Measurements from ENCODE around the gene PLA2G15. TPM values are rescaled to one million over a fixed set of nuclear protein-coding genes. Genes with fewer than 3 reads are reported as not detected.

Gene PLA2G15
- total RNA-seq, 1 donor from 2014 or later: 30.4 TPM

DNA sequence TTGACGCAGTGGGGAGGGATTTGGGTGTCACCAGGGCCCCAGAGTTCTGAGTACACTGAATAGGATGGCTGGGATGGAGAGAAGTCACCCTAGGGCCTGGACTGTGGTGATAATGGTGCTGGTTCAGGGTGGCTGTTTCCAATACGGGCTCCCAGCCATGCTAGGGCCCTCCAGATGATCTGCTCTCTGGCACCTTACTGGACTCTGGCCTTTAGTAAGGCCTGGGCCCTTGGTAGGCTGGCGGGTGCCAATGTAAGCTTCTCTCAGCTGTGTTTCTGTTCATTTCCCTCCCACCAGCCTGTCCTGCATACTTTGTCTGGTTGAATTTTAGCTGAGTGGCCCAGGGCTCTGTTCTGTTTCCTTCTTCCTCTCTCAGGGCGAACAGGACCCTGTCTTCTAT, 2.8 kb downstream of the PLA2G15 start:
- H3K27ac ChIP-seq: peak overlapping the region; percentile 47
- TF ChIP-seq, protein P1, sequence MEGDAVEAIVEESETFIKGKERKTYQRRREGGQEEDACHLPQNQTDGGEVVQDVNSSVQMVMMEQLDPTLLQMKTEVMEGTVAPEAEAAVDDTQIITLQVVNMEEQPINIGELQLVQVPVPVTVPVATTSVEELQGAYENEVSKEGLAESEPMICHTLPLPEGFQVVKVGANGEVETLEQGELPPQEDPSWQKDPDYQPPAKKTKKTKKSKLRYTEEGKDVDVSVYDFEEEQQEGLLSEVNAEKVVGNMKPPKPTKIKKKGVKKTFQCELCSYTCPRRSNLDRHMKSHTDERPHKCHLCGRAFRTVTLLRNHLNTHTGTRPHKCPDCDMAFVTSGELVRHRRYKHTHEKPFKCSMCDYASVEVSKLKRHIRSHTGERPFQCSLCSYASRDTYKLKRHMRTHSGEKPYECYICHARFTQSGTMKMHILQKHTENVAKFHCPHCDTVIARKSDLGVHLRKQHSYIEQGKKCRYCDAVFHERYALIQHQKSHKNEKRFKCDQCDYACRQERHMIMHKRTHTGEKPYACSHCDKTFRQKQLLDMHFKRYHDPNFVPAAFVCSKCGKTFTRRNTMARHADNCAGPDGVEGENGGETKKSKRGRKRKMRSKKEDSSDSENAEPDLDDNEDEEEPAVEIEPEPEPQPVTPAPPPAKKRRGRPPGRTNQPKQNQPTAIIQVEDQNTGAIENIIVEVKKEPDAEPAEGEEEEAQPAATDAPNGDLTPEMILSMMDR (IDR thresholded peaks at IDR 0.05): no peak
- H3K4me1 ChIP-seq: peaks cover 22% of the 10 kb centered on the region
- intact Hi-C loops (cut with DNase I): loop anchor here (10.0 kb wide), 1 partner anchor 887 kb away; the partner anchor contains the start of genes CHTF8 and UTP4
- no peaks in the 10 kb centered on the region for H3K27me3 ChIP-seq
- ATAC-seq: no peak
- H3K9me3 ChIP-seq: no peaks in the 10 kb centered on the region
- no peak for DNase-seq
- peaks cover 30% of the 10 kb centered on the region for H3K36me3 ChIP-seq
- H3K4me3 ChIP-seq: peak overlapping the region; percentile 0

GRCh38 chr16:68249371-68249770, 4.2 kb downstream of the PLA2G15 start:
- DNase-seq (no peak), ATAC-seq (no peak)
- Histone ChIP-seq H3K27ac (no peak overlapping the region), H3K9me3 (no peaks in the 10 kb centered on the region), H3K4me1 (peaks cover 19% of the 10 kb centered on the region), H3K36me3 (peaks cover 40% of the 10 kb centered on the region), H3K27me3 (no peaks in the 10 kb centered on the region), H3K4me3 (no peak overlapping the region)
- TF ChIP-seq, protein P1 (IDR thresholded peaks at IDR 0.05): no peak
- intact Hi-C loops (cut with DNase I): loop anchor here (10.0 kb wide), 1 partner anchor 885 kb away; the partner anchor contains the start of genes CHTF8 and UTP4

DNA sequence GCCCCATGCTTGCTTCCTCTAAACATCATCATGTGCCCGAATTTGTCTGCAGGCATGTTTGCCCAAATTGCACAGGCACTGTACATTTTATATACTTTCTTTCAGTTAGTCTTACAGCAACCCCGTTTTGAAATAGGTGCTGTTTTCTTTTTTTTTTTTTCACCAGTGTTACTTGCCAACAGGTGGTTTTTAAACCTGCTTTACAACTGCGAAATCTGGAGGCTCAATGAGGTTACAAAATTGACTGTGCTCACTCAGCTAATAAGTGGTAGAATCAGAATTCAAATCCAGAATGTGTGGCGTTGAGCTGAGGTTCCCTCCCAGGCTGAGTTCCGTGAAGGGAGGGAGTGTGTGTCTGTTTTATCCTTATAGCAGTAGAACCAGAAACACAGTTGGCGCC, 5.8 kb downstream of the PLA2G15 start:
- Histone ChIP-seq H3K27me3 (no peaks in the 10 kb centered on the region), H3K36me3 (peaks cover 56% of the 10 kb centered on the region), H3K4me1 (peaks cover 12% of the 10 kb centered on the region), H3K4me3 (no peak overlapping the region), H3K27ac (no peak overlapping the region), H3K9me3 (no peaks in the 10 kb centered on the region)
- intact Hi-C loops (cut with DNase I): no loop called here
- no peak for ATAC-seq
- no peak for DNase-seq
- TF ChIP-seq, protein P1 (IDR thresholded peaks at IDR 0.05): no peak

GRCh38 chr16:68251832-68252231, 6.7 kb downstream of the PLA2G15 start:
- intact Hi-C loops (cut with DNase I): no loop called here
- H3K4me3 ChIP-seq: no peak overlapping the region
- TF ChIP-seq, protein P1 (IDR thresholded peaks at IDR 0.05): no peak
- H3K27ac ChIP-seq: no peak overlapping the region
- ATAC-seq (no peak), DNase-seq (no peak)
- peaks cover 60% of the 10 kb centered on the region for H3K36me3 ChIP-seq
- peaks cover 5% of the 10 kb centered on the region for H3K4me1 ChIP-seq
- H3K27me3 ChIP-seq: no peaks in the 10 kb centered on the region
- H3K9me3 ChIP-seq: no peaks in the 10 kb centered on the region

- Histone ChIP-seq H3K4me1 (peaks cover 5% of the 10 kb centered on the region), H3K4me3 (no peak overlapping the region), H3K27me3 (no peaks in the 10 kb centered on the region), H3K27ac (no peak overlapping the region), H3K36me3 (peaks cover 60% of the 10 kb centered on the region), H3K9me3 (no peaks in the 10 kb centered on the region)
- TF ChIP-seq, protein P1 (IDR thresholded peaks at IDR 0.05): no peak
- no peak for DNase-seq
- no peak for ATAC-seq
- intact Hi-C loops (cut with DNase I): no loop called here
Measured at GRCh38 chr16:68252383-68252782, 7.2 kb downstream of the PLA2G15 start.

- Histone ChIP-seq H3K27me3 (no peaks in the 10 kb centered on the region), H3K36me3 (peaks cover 60% of the 10 kb centered on the region), H3K9me3 (no peaks in the 10 kb centered on the region), H3K27ac (no peak overlapping the region), H3K4me3 (no peak overlapping the region), H3K4me1 (no peaks in the 10 kb centered on the region)
- no peak for DNase-seq
- no peak for ATAC-seq
- intact Hi-C loops (cut with DNase I): no loop called here
- TF ChIP-seq, protein P1 (IDR thresholded peaks at IDR 0.05): no peak
Measured at GRCh38 chr16:68253721-68254120, 8.5 kb downstream of the PLA2G15 start.

Measured in upper lobe of right lung (tissue), 1 donor.